Tibial nerve (tissue), 3 donors: ENCODE measurements around the gene SMARCA2.

Experiments
- POLR2A ChIP-seq, 2 donors: fragments of 450-650 bp; IDR thresholded peaks; one replicate each; pipeline ENCODE4 v1.6.1; 2017; ENCODE audit warnings: antibody characterized with exemption in 2 of 2, mild to moderate bottlenecking in 2 of 2, moderate library complexity in 2 of 2
- TF ChIP-seq, protein P1 (sequence below), 5 experiments: fragments of 200-600 bp in 3 of 5; fragments of 450-650 bp in 2 of 5; sonication (generic) in 3 of 5; IDR thresholded peaks; one replicate each; pipeline ENCODE4 v1.5.1; 2016 to 2019; ENCODE audit warnings: antibody characterized with exemption in 5 of 5, mild to moderate bottlenecking in 3 of 5, moderate library complexity in 2 of 5

DNA sequence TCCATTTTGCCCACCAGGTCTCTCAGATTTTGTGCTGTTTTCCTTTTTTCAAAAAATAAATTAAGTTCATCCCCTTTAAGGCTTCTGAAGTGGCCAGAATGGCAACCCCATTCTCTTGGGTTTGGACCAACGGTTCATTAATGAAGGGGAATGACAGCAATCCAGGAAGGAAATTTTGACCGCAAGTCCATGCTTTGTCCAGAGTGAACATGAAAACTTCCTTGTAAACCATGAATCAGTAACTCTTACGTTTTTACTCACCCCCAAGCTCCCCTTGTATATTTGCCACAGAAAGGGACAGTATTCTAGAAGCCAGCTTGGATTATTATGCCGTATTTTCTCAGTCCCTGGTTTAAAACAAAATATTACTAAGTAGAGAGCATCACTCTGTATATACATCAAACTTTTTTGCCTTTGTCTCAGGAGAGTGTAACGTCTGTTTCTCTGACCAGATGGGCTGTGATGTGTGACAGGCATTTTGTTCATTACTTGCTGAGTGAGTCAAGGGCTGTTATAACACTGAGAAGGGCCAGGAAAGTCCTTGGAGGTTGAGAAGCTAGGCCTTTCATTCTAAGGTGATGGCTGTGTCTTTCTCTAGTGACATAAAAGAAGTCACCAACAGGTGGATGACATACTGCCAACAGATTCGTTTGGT lies 148.2 kb downstream of the SMARCA2 start:
- TF ChIP-seq, protein P1, sequence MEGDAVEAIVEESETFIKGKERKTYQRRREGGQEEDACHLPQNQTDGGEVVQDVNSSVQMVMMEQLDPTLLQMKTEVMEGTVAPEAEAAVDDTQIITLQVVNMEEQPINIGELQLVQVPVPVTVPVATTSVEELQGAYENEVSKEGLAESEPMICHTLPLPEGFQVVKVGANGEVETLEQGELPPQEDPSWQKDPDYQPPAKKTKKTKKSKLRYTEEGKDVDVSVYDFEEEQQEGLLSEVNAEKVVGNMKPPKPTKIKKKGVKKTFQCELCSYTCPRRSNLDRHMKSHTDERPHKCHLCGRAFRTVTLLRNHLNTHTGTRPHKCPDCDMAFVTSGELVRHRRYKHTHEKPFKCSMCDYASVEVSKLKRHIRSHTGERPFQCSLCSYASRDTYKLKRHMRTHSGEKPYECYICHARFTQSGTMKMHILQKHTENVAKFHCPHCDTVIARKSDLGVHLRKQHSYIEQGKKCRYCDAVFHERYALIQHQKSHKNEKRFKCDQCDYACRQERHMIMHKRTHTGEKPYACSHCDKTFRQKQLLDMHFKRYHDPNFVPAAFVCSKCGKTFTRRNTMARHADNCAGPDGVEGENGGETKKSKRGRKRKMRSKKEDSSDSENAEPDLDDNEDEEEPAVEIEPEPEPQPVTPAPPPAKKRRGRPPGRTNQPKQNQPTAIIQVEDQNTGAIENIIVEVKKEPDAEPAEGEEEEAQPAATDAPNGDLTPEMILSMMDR (IDR thresholded peaks at IDR 0.05), result no peak
- TF ChIP-seq POLR2A (IDR thresholded peaks at IDR 0.05), result no peak
